ENCODE results near the gene DNAJB12.

The DNAJB12 gene

GRCh38 chr10:72344932-72345331 lies 9.8 kb downstream of the DNAJB12 start:
- CTCF ChIA-PET = interaction anchor here (0.6 to 10.0 kb wide), 6 partner anchors 7 to 449 kb away, joined by 3 to 78 read pairs (median 8); no protein-coding TSS in a partner anchor
- POLR2A ChIA-PET = interaction anchor here (0.6 to 0.8 kb wide), 3 partner anchors 72 to 751 kb away, joined by 3 read pairs; no protein-coding TSS in a partner anchor
- TF ChIP-seq, protein P1, sequence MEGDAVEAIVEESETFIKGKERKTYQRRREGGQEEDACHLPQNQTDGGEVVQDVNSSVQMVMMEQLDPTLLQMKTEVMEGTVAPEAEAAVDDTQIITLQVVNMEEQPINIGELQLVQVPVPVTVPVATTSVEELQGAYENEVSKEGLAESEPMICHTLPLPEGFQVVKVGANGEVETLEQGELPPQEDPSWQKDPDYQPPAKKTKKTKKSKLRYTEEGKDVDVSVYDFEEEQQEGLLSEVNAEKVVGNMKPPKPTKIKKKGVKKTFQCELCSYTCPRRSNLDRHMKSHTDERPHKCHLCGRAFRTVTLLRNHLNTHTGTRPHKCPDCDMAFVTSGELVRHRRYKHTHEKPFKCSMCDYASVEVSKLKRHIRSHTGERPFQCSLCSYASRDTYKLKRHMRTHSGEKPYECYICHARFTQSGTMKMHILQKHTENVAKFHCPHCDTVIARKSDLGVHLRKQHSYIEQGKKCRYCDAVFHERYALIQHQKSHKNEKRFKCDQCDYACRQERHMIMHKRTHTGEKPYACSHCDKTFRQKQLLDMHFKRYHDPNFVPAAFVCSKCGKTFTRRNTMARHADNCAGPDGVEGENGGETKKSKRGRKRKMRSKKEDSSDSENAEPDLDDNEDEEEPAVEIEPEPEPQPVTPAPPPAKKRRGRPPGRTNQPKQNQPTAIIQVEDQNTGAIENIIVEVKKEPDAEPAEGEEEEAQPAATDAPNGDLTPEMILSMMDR (IDR thresholded peaks at IDR 0.05; ENCODE audit: control extremely low read depth, extremely low read depth, low read depth, missing control alignments) = no peak

GRCh38 chr10:72342911-72343310 lies 11.8 kb downstream of the DNAJB12 start:
- TF ChIP-seq, protein P1 (IDR thresholded peaks at IDR 0.05; ENCODE audit: control extremely low read depth, extremely low read depth, low read depth, missing control alignments) = no peak
- ChIA-PET CTCF (interaction anchor here (0.9 to 4.3 kb wide), 10 partner anchors 9 to 447 kb away, joined by 3 to 19 read pairs (median 6); no protein-coding TSS in a partner anchor), POLR2A (interaction anchor here (0.5 to 1.7 kb wide), 2 partner anchors 67 to 218 kb away, joined by 5 to 6 read pairs; no protein-coding TSS in a partner anchor)
- no peak for DNase-seq (ENCODE audit: extremely low spot score)

More at GRCh38 chr10:72344932-72345331, 9.8 kb downstream of the DNAJB12 start:
- peak; percentile 60 for DNase-seq (ENCODE audit: extremely low spot score)

GRCh38 chr10:72340510-72341261 lies 14.0 kb downstream of the DNAJB12 start:
- ChIA-PET POLR2A (no interaction called here), CTCF (interaction anchor here (0.7 to 6.2 kb wide), 19 partner anchors 8 to 292 kb away, joined by 3 to 78 read pairs (median 6); partner anchors contain the start of gene DNAJB12)
- DNase-seq (ENCODE audit: extremely low spot score) = peak; percentile 83
- TF ChIP-seq, protein P1 (IDR thresholded peaks at IDR 0.05; ENCODE audit: control extremely low read depth, extremely low read depth, low read depth, missing control alignments) = peak; percentile 96

DNA sequence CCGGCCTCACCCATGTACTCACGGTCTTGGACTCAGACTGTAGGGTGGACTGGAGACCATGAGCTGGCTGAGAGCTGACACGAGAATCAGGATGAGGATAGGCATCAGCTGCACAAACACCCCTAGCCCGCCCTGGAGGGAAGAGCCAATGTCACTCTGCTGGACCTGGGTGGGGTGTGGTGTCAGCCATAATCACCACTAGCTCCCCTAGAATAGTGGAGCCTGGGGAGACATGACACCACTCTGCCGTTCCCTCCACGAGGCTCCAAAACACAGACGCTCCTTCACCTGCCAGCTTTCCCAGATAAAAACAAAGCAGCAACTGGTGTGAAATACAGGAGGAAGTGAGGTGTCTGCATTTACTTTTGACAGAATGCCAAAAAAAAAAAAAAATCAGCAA lies 16.5 kb downstream of the DNAJB12 start:
- DNase-seq (ENCODE audit: extremely low spot score) = no peak
- TF ChIP-seq, protein P1 (IDR thresholded peaks at IDR 0.05; ENCODE audit: control extremely low read depth, extremely low read depth, low read depth, missing control alignments) = no peak
- ChIA-PET CTCF (interaction anchor here (0.6 to 6.2 kb wide), 25 partner anchors 11 to 441 kb away, joined by 3 to 78 read pairs (median 8); partner anchors contain the start of genes ANAPC16, ASCC1 and DDIT4), POLR2A (interaction anchor here (0.6 kb wide), 1 partner anchor 41 kb away, joined by 3 read pairs; no protein-coding TSS in a partner anchor)

DNA sequence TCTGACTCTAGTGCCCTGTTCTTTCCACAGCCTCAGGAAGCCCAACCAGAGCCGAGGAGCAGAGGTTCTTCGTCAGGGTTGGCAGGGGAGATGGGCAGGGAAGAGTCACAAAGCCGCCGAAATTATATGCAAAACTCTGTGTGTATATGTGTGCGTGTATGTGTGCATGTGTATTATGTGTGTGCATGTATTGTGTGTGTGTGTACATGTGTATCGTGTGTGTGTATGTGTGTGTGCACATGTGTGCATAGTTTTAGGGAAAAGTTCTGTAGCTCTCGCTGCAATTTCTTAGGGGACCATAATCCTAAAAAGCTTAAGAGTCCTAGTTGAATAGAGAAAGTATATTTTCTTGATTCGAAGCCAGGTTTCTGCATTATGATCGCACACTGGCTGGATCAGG lies 17.0 kb downstream of the DNAJB12 start:
- ChIA-PET POLR2A (interaction anchor here (0.6 kb wide), 1 partner anchor 41 kb away, joined by 3 read pairs; no protein-coding TSS in a partner anchor), CTCF (interaction anchor here (0.6 to 6.2 kb wide), 43 partner anchors 10 to 511 kb away, joined by 3 to 78 read pairs (median 6); partner anchors contain the start of genes ANAPC16, ASCC1, DDIT4 and DNAJB12)
- TF ChIP-seq, protein P1 (IDR thresholded peaks at IDR 0.05; ENCODE audit: control extremely low read depth, extremely low read depth, low read depth, missing control alignments) = no peak
- DNase-seq (ENCODE audit: extremely low spot score) = no peak

DNA sequence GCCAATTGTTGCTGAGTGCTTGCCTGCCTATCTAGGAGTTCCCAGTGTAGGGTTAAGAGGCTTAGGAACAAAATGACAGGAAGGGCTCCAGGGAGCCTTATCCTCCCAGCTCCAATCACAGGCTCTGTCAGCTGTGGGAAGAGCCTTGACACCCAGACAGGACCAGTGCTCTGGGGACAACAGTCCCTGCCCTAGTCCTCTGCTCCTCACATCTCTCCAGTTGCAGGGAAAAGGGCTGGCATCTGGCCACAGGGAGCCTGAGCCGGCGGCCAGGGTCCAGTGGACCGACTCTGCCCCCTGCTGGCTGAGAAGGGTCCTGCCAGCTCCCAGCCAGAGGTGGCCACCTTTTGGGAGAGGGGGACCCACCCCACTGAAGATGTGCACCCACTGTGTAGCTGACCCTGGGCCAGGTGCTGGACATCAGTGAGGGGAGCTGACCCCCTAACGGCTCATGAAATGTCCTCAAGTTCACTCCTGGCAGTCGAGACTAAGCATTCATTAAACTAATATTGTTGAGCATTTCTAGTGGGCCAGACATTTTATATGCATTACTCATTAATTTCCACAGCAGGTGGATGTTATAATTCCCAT lies 17.6 kb downstream of the DNAJB12 start:
- TF ChIP-seq, protein P1 (IDR thresholded peaks at IDR 0.05; ENCODE audit: control extremely low read depth, extremely low read depth, low read depth, missing control alignments) = peak; percentile 96
- peak; percentile 68 for DNase-seq (ENCODE audit: extremely low spot score)
- POLR2A ChIA-PET = interaction anchor here (0.6 kb wide), 1 partner anchor 758 kb away, joined by 5 read pairs; no protein-coding TSS in a partner anchor
- CTCF ChIA-PET = interaction anchor here (0.7 to 6.2 kb wide), 42 partner anchors 10 to 510 kb away, joined by 3 to 78 read pairs (median 6); partner anchors contain the start of genes ANAPC16, ASCC1, DDIT4 and DNAJB12

Measured in GM10248 (cell line).